ENCODE data around the gene PTPRA. TPM values are rescaled to one million over a fixed set of nuclear protein-coding genes. Genes with fewer than 3 reads are reported as not detected.

The PTPRA gene
- total RNA-seq, 1 experiment from 2014 or later = 57.0 TPM

DNA sequence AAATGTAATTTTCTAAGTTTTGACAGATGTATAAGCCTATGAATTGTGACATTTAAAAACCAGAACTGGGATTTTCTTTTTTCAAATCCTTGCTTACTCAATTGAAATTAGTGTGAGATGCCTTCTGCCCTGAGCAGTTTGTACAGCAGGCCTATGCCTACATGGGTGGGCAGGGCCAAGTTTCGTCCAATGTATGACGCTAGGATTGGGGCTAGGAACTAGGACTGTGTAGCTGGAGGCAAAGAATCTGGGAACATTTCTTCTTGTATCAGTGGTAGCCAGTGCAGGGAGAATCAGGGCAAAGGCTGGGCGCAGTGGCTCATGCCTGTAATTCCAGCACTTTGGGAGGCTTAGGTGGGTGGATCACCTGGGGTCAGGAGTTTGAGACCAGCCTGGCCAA lies 3.9 kb upstream of the PTPRA start:
- Mint-ChIP-seq H3K27ac (ENCODE audit: unreplicated experiment) (no peak overlapping the region), H3K4me3 (ENCODE audit: unreplicated experiment) (no peak overlapping the region), H3K4me1 (ENCODE audit: low read depth, unreplicated experiment) (peaks cover 6% of the 10 kb centered on the region), H3K27me3 (ENCODE audit: insufficient read depth, unreplicated experiment) (no peaks in the 10 kb centered on the region), H3K36me3 (ENCODE audit: insufficient read depth, unreplicated experiment) (peaks cover 8% of the 10 kb centered on the region), H3K9me3 (ENCODE audit: unreplicated experiment) (no peaks in the 10 kb centered on the region)
- CTCF ChIA-PET = no interaction called here
- POLR2A ChIA-PET = no interaction called here
- H3K36me3 ChIP-seq (ENCODE audit: control insufficient read depth, insufficient read depth, low read length) = no peaks in the 10 kb centered on the region
- peaks cover 6% of the 10 kb centered on the region for H3K4me1 ChIP-seq
- BruUV-seq (replicated peaks) = no TSS peak
- TF ChIP-seq CTCF (IDR thresholded peaks at IDR 0.05; ENCODE audit: insufficient read depth in 1 of 2, low read depth in 1 of 2, low read length in 1 of 2, severe bottlenecking in 1 of 2, unreplicated experiment in 1 of 2) = no peak
- intact Hi-C loops (cut with micrococcal nuclease; ENCODE audit: unreplicated experiment) = no loop called here
- H3K27me3 ChIP-seq (replicated peaks; ENCODE audit: control insufficient read depth, insufficient read depth, low read length) = no peaks in the 10 kb centered on the region
- no peak overlapping the region for H3K4me3 ChIP-seq (ENCODE audit: low read depth, low read length)
- no peak for DNase-seq
- no peaks in the 10 kb centered on the region for H3K9me3 ChIP-seq

GRCh38 chr20:2871111-2871465 lies 2.2 kb upstream of the PTPRA start:
- no TSS peak for BruUV-seq (replicated peaks)
- Histone ChIP-seq H3K4me1 (peaks cover 12% of the 10 kb centered on the region), H3K4me3 (ENCODE audit: low read depth, low read length) (no peak overlapping the region), H3K27me3 (replicated peaks; ENCODE audit: control insufficient read depth, insufficient read depth, low read length) (no peaks in the 10 kb centered on the region), H3K9me3 (no peaks in the 10 kb centered on the region), H3K36me3 (ENCODE audit: control insufficient read depth, insufficient read depth, low read length) (no peaks in the 10 kb centered on the region; the same call in 1 of the 2 replicates)
- POLR2A ChIA-PET = no interaction called here
- CTCF ChIA-PET = no interaction called here
- Mint-ChIP-seq H3K36me3 (ENCODE audit: insufficient read depth, unreplicated experiment) (peaks cover 8% of the 10 kb centered on the region), H3K4me1 (ENCODE audit: low read depth, unreplicated experiment) (peaks cover 21% of the 10 kb centered on the region), H3K9me3 (ENCODE audit: unreplicated experiment) (no peaks in the 10 kb centered on the region), H3K27me3 (ENCODE audit: insufficient read depth, unreplicated experiment) (no peaks in the 10 kb centered on the region), H3K27ac (ENCODE audit: unreplicated experiment) (no peak overlapping the region), H3K4me3 (ENCODE audit: unreplicated experiment) (no peak overlapping the region)
- no peak for TF ChIP-seq CTCF (IDR thresholded peaks at IDR 0.05; ENCODE audit: insufficient read depth in 1 of 2, low read depth in 1 of 2, low read length in 1 of 2, severe bottlenecking in 1 of 2, unreplicated experiment in 1 of 2)
- intact Hi-C loops (cut with micrococcal nuclease; ENCODE audit: unreplicated experiment) = no loop called here
- no peak for DNase-seq

GRCh38 chr20:2871661-2872458 lies 1.4 kb upstream of the PTPRA start:
- Histone ChIP-seq H3K27me3 (replicated peaks; ENCODE audit: control insufficient read depth, insufficient read depth, low read length) (no peaks in the 10 kb centered on the region), H3K4me3 (ENCODE audit: low read depth, low read length) (peak overlapping the region; percentile 72; the same call in 1 of the 2 replicates), H3K36me3 (ENCODE audit: control insufficient read depth, insufficient read depth, low read length) (no peaks in the 10 kb centered on the region; the same call in 1 of the 2 replicates), H3K9me3 (no peaks in the 10 kb centered on the region), H3K4me1 (peaks cover 12% of the 10 kb centered on the region)
- ChIA-PET CTCF (no interaction called here), POLR2A (no interaction called here)
- Mint-ChIP-seq H3K36me3 (ENCODE audit: insufficient read depth, unreplicated experiment) (peaks cover 8% of the 10 kb centered on the region), H3K4me1 (ENCODE audit: low read depth, unreplicated experiment) (peaks cover 22% of the 10 kb centered on the region), H3K9me3 (ENCODE audit: unreplicated experiment) (no peaks in the 10 kb centered on the region), H3K4me3 (ENCODE audit: unreplicated experiment) (peak overlapping the region; percentile 91), H3K27me3 (ENCODE audit: insufficient read depth, unreplicated experiment) (no peaks in the 10 kb centered on the region), H3K27ac (ENCODE audit: unreplicated experiment) (peak overlapping the region; percentile 36)
- no peak for TF ChIP-seq CTCF (IDR thresholded peaks at IDR 0.05; ENCODE audit: insufficient read depth in 1 of 2, low read depth in 1 of 2, low read length in 1 of 2, severe bottlenecking in 1 of 2, unreplicated experiment in 1 of 2)
- intact Hi-C loops (cut with micrococcal nuclease; ENCODE audit: unreplicated experiment) = loop anchor here (2.0 kb wide), 1 partner anchor 129 kb away; no protein-coding TSS in a partner anchor
- no peak for DNase-seq
- BruUV-seq (replicated peaks) = no TSS peak
